DMS 273 (cell line): ENCODE results near the gene ORC4.

Source experiments
- DNase-seq: peaks from one replicate; lab custom pipeline; 2025; ENCODE audit not compliant: unreplicated experiment; lab: John Stamatoyannopoulos, UW

The ORC4 gene

DNA sequence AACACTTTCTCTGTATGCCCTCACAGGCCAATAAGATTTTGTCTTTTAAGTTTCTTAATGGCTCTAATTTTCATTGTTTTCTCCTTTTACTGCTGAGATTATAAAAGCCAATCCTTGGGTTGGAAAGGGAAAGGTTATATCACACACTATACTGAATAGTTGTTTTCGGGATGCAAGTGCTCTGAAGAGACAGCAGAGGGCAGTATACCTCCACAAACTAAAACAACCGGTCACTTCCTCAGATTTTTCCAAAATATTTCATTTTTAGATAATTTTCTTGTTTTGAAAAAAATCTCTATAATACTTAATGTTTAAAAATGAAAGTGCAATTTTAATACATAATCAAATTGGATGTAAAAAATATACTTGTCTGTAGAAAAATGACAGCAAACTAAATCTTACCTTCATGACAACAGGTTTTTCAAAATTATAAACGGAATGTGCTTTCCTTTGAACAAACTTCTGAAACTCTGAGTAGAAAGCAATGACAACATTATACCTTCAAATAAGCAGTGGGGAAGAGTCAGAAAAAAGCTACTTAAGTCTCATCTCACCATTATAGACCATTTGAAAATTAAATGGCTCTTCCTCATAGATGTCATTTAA lies 82.7 kb downstream of the ORC4 start:
- DNase-seq: peak; percentile 59

GRCh38 chr2:147934881-147935620 lies 85.5 kb downstream of the ORC4 start:
- no peak for DNase-seq

GRCh38 chr2:147933931-147934330 lies 86.6 kb downstream of the ORC4 start:
- no peak for DNase-seq

GRCh38 chr2:147927053-147927588 lies 93.4 kb downstream of the ORC4 start:
- no peak for DNase-seq

- no peak for DNase-seq
These were observed 94.7 kb downstream of the ORC4 start for GRCh38 chr2:147925886-147926285.

GRCh38 chr2:147924647-147925046 lies 95.9 kb downstream of the ORC4 start:
- DNase-seq: no peak

GRCh38 chr2:147923846-147924245 lies 96.7 kb downstream of the ORC4 start:
- DNase-seq: peak; percentile 8

GRCh38 chr2:147917161-147917560 lies 103.4 kb downstream of the ORC4 start:
- no peak for DNase-seq

DNA sequence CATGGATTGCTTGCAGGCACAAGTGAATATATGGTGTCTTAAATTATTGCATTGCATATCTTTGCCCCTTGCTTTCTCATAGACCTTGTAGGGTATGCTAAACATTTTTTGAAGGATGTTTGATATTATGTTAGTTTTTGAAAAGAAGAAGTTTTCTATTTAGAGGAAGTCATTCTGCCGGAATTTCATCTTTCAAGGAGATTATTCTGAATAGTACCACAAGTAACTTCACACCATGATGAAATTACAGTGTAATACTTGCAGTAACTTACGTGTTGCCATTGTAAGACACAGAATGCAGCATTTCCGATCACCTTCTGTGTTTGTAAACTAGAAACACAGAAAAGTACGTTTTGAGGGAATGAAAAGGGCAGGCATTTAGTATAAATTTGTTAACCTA lies 103.8 kb downstream of the ORC4 start:
- no peak for DNase-seq

- DNase-seq: no peak
These were observed 104.5 kb downstream of the ORC4 start for GRCh38 chr2:147916067-147916466.

- DNase-seq: peak; percentile 65
These were observed 106.6 kb downstream of the ORC4 start for GRCh38 chr2:147913701-147914480.

- peak; percentile 84 for DNase-seq
These were observed 109.5 kb downstream of the ORC4 start for GRCh38 chr2:147910990-147911473.

GRCh38 chr2:147909178-147909577 lies 111.4 kb downstream of the ORC4 start:
- DNase-seq: no peak

- no peak for DNase-seq
These were observed 116.5 kb downstream of the ORC4 start for GRCh38 chr2:147904051-147904450.

DNA sequence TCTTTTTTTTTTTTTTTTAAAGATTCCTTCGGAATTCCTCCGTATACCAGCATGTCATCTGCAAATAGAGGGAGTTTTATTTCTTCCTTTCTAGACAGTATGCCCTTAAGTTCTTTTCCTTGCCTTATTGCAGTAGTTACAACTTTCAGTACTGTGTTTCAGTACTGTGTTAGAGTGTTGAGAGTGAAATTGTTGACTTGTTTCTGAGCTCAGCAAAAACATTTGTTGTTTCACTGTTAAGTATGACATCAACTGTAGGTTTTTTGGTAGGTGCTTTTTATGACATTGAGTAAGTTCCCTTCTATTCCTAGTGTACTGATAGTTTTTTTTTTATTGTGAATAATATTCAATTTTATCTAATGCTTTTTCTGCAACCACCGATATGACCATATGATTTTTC lies 131.9 kb downstream of the ORC4 start:
- no peak for DNase-seq

- DNase-seq: no peak
These were observed 134.4 kb downstream of the ORC4 start for GRCh38 chr2:147886136-147886535.

DNA sequence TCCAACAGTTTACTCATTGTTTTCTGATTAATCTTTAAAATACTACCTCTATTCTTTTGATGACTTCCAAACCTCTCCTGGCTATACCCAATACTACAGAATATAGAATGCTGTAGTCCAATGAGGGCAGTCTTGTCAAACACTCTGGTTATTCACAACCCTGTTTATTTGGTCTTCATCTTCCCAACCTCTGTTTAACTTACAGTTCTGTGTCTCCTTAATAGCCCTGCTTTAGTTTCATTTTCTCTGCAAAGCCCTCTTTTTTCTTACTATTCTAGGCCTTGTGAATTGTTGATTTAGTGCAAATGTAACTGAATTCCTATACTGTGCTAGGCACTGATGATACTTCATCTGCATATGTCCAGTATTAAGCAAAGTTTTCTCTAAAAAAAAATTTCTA lies 135.7 kb downstream of the ORC4 start:
- no peak for DNase-seq

DNA sequence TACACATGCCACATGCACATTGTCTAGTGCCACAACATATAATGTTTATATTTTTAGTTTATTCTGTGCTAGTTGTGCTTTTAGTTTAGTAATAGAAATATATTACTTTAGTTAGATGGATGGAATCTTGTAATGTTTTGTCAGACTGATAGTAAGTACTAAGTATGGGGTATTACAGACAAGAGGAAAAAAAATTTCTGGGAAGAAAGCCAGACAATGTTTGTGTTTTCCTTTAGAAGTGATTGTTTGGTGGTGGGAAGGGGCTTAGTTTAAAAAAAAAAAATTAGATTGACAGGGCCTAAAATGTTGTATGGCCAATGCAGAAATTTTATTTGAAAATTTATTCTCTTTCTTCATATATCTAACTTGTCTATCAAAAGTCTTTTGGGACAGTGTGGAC lies 137.9 kb downstream of the ORC4 start:
- no peak for DNase-seq
